K562 (cell line): ENCODE results near the gene LENG9. TPM values are rescaled to one million over a fixed set of nuclear protein-coding genes. Genes with fewer than 3 reads are reported as not detected.
A peak's percentile ranks its signal among the peaks of the same experiment; 100 is the strongest.

Source experiments
- ATAC-seq: fragments of 200-7000 bp; cut with Tn5 transposase; 3 replicates; pipeline ENCODE4 v1.9.1; 2020; ENCODE audit warnings: moderate library complexity
- BruUV-seq: library from RNA; stranded (reverse); fragments of 400-500 nt; replicated peaks from 2 replicates; lab custom pipeline; 2021; lab: Mats Ljungman, UMichigan
- CTCF ChIA-PET: fragments of 300-600 bp; formaldehyde crosslinking; extraction: SDS; loops from one replicate; lab custom pipeline; 2021; ENCODE audit warnings: low intra/inter-chr PET ratio; lab: Yijun Ruan, JAX
- POLR2A ChIA-PET: fragments of 300-600, 350-650 bp; sonication (Branson Sonifier 250); formaldehyde crosslinking; extraction: SDS; loops from one replicate; lab custom pipeline; 2021; ENCODE audit warnings: antibody characterized with exemption, inconsistent platforms; lab: Yijun Ruan, JAX
- DNase-seq, 4 experiments: peaks; one replicate each; pipeline versions ENCODE4 v3.0.0 to v3.0.0-alpha.2; 2011 to 2018; ENCODE audit warnings: low spot score in 3 of 4, mixed read lengths in 3 of 4; ENCODE audit errors: extremely low read depth in 1 of 4
- FAIRE-seq: peaks from 2 replicates; lab custom pipeline; 2011; peaks lifted over from hg19 to GRCh38; lab: Jason Lieb, UNC
- H2AFZ ChIP-seq: 2 replicates; pipeline ENCODE4 v1.6.0; 2011; ENCODE audit warnings: low read depth, low read length, control low read depth, inconsistent platforms
- H3K27ac ChIP-seq: fragments of 200-600 bp; 3 replicates; pipeline ENCODE4 v1.8.0; 2011; ENCODE audit warnings: low read depth, mild to moderate bottlenecking, control low read depth, inconsistent platforms, low read length, moderate library complexity, mixed read lengths; ENCODE audit errors: extremely low read depth
- H3K27me3 ChIP-seq, 2 experiments: fragments of 300-600 bp in 1 of 2; 2 replicates in 1 of 2; 3 replicates in 1 of 2; pipeline versions ENCODE4 v1.6.0 to v1.8.0; 2011; ENCODE audit warnings: inconsistent platforms in 2 of 2, low read length in 2 of 2, mild to moderate bottlenecking in 1 of 2, mixed read lengths in 1 of 2, moderate library complexity in 1 of 2; ENCODE audit not compliant: control insufficient read depth in 2 of 2, insufficient read depth in 2 of 2
- H3K36me3 ChIP-seq: fragments of 300-600 bp; 3 replicates; pipeline ENCODE4 v1.8.0; 2011; ENCODE audit warnings: mild to moderate bottlenecking, low read length, inconsistent platforms; ENCODE audit not compliant: control insufficient read depth, insufficient read depth
- H3K4me1 ChIP-seq, 2 experiments: fragments of 200-600 bp in 1 of 2; replicated peaks in 1 of 2; 2 replicates in 1 of 2; 3 replicates in 1 of 2; pipeline versions ENCODE4 v1.5.1 to v1.8.0; 2011; ENCODE audit warnings: inconsistent platforms in 2 of 2, low read length in 2 of 2, mild to moderate bottlenecking in 1 of 2, mixed read lengths in 1 of 2, moderate library complexity in 1 of 2; ENCODE audit not compliant: control insufficient read depth in 2 of 2, insufficient read depth in 2 of 2
- H3K4me2 ChIP-seq: 2 replicates; pipeline ENCODE4 v1.6.1; 2011; ENCODE audit warnings: low read length, control low read depth, inconsistent platforms, mixed read lengths; ENCODE audit not compliant: insufficient read depth
- H3K4me3 ChIP-seq: fragments of 200-600 bp; sonication (generic), shearing (Covaris generic); 2 replicates; pipeline ENCODE4 v1.5.1; 2016; ENCODE audit warnings: control low read depth, inconsistent platforms
- H3K79me2 ChIP-seq: fragments of 200-600 bp; 3 replicates; pipeline ENCODE4 v1.8.0; 2011; ENCODE audit warnings: low read length, inconsistent platforms; ENCODE audit not compliant: control insufficient read depth, insufficient read depth
- H3K9ac ChIP-seq, 2 experiments: 2 replicates each; pipeline versions ENCODE4 v1.6.0 to v1.6.1; 2011; ENCODE audit warnings: low read depth in 2 of 2, low read length in 2 of 2, control low read depth in 1 of 2, inconsistent platforms in 1 of 2, mild to moderate bottlenecking in 1 of 2, mixed read lengths in 1 of 2; ENCODE audit not compliant: insufficient read depth in 1 of 2
- H3K9me1 ChIP-seq: one replicate; pipeline ENCODE4 v1.6.0; 2011; ENCODE audit warnings: inconsistent platforms, mild to moderate bottlenecking, low read length, moderate library complexity; ENCODE audit not compliant: control insufficient read depth, insufficient read depth
- H3K9me3 ChIP-seq: replicated peaks from 2 replicates; pipeline ENCODE4 v1.5.1; 2011; ENCODE audit warnings: low read depth, low read length, inconsistent platforms; ENCODE audit not compliant: control insufficient read depth, insufficient read depth
- H4K20me1 ChIP-seq: replicated peaks from 2 replicates; pipeline ENCODE4 v1.6.1; 2011; ENCODE audit warnings: low read length, inconsistent platforms, mixed read lengths; ENCODE audit not compliant: control insufficient read depth, insufficient read depth
- LCOR ChIP-seq: sonication (generic); formaldehyde crosslinking; IDR thresholded peaks from 2 replicates; pipeline ENCODE4 v1.8.0; 2022; ENCODE audit warnings: mild to moderate bottlenecking, missing genetic modification reagents
- LEF1 ChIP-seq: fragments of 450-650 bp; IDR thresholded peaks from 2 replicates; pipeline ENCODE4 v1.6.1; 2016; ENCODE audit warnings: mild to moderate bottlenecking
- WGBS: fragments of 100-300 bp; shearing (Covaris generic); methylation state at CpG from one replicate; pipeline ENCODE4 v1.1.6; 2016; ENCODE audit warnings: low coverage, mixed read lengths; ENCODE audit not compliant: insufficient coverage; ENCODE audit errors: missing lambda C conversion rate; 5-methylcytosine and 5-hydroxymethylcytosine counted together
- in situ Hi-C: fragments of 300-500 bp; cut with MboI; formaldehyde crosslinking; loops from 4 replicates; pipeline ENCODE4 v1.15.0; 2018; ENCODE audit warnings: inconsistent platforms, mixed read lengths
- intact Hi-C: fragments of 100-400 bp; cut with micrococcal nuclease; formaldehyde crosslinking; loops from 2 replicates; pipeline ENCODE4 v1.14.2; 2022
- polyA plus RNA-seq, 8 experiments: library from polyadenylated mRNA; depleted of rRNA in 4 of 8; stranded (reverse) in 5 of 8; unstranded in 3 of 8; fragments of >200 nt; fragmentation: Nextera tagmentation in 2 of 8; fragmentation: Illumina TruSeq in 1 of 8; extraction: Ambion mirVana in 2 of 8; extraction: Trizol in 1 of 8; gene quantifications; 2 replicates each; pipeline versions ENCODE4 v1.2.1 to v1.2.3, GENCODE V29; 2011 to 2014; ENCODE audit warnings: inconsistent platforms in 1 of 8, missing spikeins in 1 of 8
- total RNA-seq, 7 experiments: library from RNA; depleted of rRNA in 6 of 7; stranded (reverse); fragments of >200 nt in 6 of 7; fragmentation: Illumina TruSeq in 2 of 7; extraction: Trizol in 2 of 7; gene quantifications; 2 replicates each; pipeline versions ENCODE4 v1.2.1 to v1.2.3, GENCODE V29; 2011 to 2021; ENCODE audit warnings: low replicate concordance in 1 of 7
- TF ChIP-seq, protein P1 (sequence below): fragments of 200-800 bp; sonication (Bioruptor generic); IDR thresholded peaks from 2 replicates; pipeline ENCODE4 v1.6.1; 2017; ENCODE audit warnings: missing genetic modification characterization, missing compliant biosample characterization
- TF ChIP-seq, protein P2 (sequence below): fragments of 450-650 bp; IDR thresholded peaks from 2 replicates; pipeline ENCODE4 v1.6.1; 2016
- TF ChIP-seq, protein P3 (sequence below), 3 experiments: IDR thresholded peaks in 2 of 3; conservative IDR thresholded peaks in 1 of 3; 2 replicates each; pipeline ENCODE4 v1.5.1; 2011 to 2012; ENCODE audit warnings: low read length in 3 of 3, mild to moderate bottlenecking in 3 of 3, control low read depth in 2 of 3, improper control_type of control experiment in 1 of 3, inconsistent platforms in 1 of 3, low read depth in 1 of 3, mixed read lengths in 1 of 3, moderate library complexity in 1 of 3; ENCODE audit not compliant: insufficient read depth in 2 of 3
- TF ChIP-seq, protein P4 (sequence below), 2 experiments: fragments of 450-650 bp; IDR thresholded peaks; 2 replicates each; pipeline ENCODE4 v1.6.1; 2016; ENCODE audit warnings: mild to moderate bottlenecking in 2 of 2, borderline replicate concordance in 1 of 2, low read depth in 1 of 2, moderate library complexity in 1 of 2

Gene LENG9
- total and polyA plus RNA-seq, 9 of the 15 experiments (the other 6 are each of a cell fraction or from before 2014, with no cell fraction given), result 0.06 to 0.64 (median 0.33) TPM; not detected in 1

DNA sequence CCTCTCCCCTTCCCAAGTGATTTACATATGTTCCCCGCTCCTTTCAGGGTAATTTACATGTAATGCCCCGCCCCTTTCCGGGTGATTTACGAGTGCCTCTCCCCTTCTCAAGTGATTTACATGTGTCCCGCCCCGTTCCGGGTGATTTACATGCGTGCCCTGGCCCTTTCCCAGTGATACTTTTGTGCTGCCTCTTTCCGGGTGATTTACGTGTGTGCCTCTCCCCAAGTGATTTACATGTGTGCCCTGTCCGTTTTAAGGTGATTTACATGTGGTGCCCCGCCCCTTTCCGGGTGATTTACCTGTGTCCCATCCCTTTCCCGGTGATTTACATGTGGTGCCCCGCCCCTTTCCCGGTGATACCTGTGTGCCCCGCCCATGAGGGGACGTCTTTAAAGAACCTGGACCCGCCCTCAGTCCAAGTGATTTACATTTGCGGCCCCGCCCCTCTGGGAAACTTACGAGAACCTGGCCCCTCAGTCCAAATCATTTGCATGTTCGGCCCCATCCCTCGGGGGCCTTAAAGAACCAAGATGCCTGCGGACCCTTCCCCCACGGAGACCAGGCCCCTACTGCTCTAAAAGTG lies 559 bp upstream of the LENG9 start:
- in situ Hi-C loops (no loop called here), intact Hi-C loops (no loop called here)
- peaks cover 0 to 38% of the 10 kb centered on the region in 2 experiments; a peak in 2 of 5 replicates for H3K4me1 ChIP-seq
- H3K9ac ChIP-seq, result peak overlapping the region; percentile 84 to 90
- FAIRE-seq (no peak), ATAC-seq (peak; percentile 81), DNase-seq (peak; percentile 74 to 97 (median 84))
- ChIA-PET POLR2A (interaction anchor here (0.6 to 2.0 kb wide), 4 partner anchors 9 to 562 kb away, joined by 3 to 34 read pairs (median 16); partner anchors contain the start of genes CDC42EP5 and LENG8), CTCF (interaction anchor here (0.7 kb wide), 1 partner anchor 34 kb away, joined by 3 read pairs; no protein-coding TSS in a partner anchor)
- 1% methylated on average over 25 of the region's 26 CpGs for WGBS
- no peaks in the 10 kb centered on the region for H3K9me3 ChIP-seq
- H3K4me3 ChIP-seq, result peak overlapping the region; percentile 85
- no peaks in the 10 kb centered on the region for H3K9me1 ChIP-seq
- peaks cover 33% of the 10 kb centered on the region for H3K36me3 ChIP-seq
- H3K79me2 ChIP-seq, result no peaks in the 10 kb centered on the region
- H4K20me1 ChIP-seq, result peaks cover 6% of the 10 kb centered on the region; the same call in 1 of the 2 replicates
- no TSS peak for BruUV-seq
- peak overlapping the region; percentile 97 for H2AFZ ChIP-seq
- peak overlapping the region; percentile 87 for H3K4me2 ChIP-seq
- H3K27me3 ChIP-seq, result no peaks in the 10 kb centered on the region; a peak in 1 of 5 replicates
- H3K27ac ChIP-seq, result peak overlapping the region; percentile 95
- TF ChIP-seq, protein P1, sequence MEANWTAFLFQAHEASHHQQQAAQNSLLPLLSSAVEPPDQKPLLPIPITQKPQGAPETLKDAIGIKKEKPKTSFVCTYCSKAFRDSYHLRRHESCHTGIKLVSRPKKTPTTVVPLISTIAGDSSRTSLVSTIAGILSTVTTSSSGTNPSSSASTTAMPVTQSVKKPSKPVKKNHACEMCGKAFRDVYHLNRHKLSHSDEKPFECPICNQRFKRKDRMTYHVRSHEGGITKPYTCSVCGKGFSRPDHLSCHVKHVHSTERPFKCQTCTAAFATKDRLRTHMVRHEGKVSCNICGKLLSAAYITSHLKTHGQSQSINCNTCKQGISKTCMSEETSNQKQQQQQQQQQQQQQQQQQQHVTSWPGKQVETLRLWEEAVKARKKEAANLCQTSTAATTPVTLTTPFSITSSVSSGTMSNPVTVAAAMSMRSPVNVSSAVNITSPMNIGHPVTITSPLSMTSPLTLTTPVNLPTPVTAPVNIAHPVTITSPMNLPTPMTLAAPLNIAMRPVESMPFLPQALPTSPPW (CRISPR knock-in tag), result peak; percentile 45; the same call in 1 of the 2 replicates
- TF ChIP-seq, protein P2, sequence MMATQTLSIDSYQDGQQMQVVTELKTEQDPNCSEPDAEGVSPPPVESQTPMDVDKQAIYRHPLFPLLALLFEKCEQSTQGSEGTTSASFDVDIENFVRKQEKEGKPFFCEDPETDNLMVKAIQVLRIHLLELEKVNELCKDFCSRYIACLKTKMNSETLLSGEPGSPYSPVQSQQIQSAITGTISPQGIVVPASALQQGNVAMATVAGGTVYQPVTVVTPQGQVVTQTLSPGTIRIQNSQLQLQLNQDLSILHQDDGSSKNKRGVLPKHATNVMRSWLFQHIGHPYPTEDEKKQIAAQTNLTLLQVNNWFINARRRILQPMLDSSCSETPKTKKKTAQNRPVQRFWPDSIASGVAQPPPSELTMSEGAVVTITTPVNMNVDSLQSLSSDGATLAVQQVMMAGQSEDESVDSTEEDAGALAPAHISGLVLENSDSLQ, result peak; percentile 99
- TF ChIP-seq LCOR (CRISPR knock-in tag) (0 out of 2 replicates have a peak, but pooled peaks have one; percentile 10), LEF1 (peak; percentile 68; the same call in 1 of the 2 replicates)
- TF ChIP-seq, protein P3, sequence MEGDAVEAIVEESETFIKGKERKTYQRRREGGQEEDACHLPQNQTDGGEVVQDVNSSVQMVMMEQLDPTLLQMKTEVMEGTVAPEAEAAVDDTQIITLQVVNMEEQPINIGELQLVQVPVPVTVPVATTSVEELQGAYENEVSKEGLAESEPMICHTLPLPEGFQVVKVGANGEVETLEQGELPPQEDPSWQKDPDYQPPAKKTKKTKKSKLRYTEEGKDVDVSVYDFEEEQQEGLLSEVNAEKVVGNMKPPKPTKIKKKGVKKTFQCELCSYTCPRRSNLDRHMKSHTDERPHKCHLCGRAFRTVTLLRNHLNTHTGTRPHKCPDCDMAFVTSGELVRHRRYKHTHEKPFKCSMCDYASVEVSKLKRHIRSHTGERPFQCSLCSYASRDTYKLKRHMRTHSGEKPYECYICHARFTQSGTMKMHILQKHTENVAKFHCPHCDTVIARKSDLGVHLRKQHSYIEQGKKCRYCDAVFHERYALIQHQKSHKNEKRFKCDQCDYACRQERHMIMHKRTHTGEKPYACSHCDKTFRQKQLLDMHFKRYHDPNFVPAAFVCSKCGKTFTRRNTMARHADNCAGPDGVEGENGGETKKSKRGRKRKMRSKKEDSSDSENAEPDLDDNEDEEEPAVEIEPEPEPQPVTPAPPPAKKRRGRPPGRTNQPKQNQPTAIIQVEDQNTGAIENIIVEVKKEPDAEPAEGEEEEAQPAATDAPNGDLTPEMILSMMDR (IDR thresholded peaks at IDR 0.05 in 2 of 3, conservative IDR thresholded peaks at IDR 0.05 in 1 of 3; ENCODE audit: insufficient read depth in 2 of 3, low read depth in 1 of 3, low read length in 3 of 3), result 0 out of 6 replicates have a peak, but pooled peaks of 1 of the 3 experiments have one; percentile 5
- TF ChIP-seq, protein P4, sequence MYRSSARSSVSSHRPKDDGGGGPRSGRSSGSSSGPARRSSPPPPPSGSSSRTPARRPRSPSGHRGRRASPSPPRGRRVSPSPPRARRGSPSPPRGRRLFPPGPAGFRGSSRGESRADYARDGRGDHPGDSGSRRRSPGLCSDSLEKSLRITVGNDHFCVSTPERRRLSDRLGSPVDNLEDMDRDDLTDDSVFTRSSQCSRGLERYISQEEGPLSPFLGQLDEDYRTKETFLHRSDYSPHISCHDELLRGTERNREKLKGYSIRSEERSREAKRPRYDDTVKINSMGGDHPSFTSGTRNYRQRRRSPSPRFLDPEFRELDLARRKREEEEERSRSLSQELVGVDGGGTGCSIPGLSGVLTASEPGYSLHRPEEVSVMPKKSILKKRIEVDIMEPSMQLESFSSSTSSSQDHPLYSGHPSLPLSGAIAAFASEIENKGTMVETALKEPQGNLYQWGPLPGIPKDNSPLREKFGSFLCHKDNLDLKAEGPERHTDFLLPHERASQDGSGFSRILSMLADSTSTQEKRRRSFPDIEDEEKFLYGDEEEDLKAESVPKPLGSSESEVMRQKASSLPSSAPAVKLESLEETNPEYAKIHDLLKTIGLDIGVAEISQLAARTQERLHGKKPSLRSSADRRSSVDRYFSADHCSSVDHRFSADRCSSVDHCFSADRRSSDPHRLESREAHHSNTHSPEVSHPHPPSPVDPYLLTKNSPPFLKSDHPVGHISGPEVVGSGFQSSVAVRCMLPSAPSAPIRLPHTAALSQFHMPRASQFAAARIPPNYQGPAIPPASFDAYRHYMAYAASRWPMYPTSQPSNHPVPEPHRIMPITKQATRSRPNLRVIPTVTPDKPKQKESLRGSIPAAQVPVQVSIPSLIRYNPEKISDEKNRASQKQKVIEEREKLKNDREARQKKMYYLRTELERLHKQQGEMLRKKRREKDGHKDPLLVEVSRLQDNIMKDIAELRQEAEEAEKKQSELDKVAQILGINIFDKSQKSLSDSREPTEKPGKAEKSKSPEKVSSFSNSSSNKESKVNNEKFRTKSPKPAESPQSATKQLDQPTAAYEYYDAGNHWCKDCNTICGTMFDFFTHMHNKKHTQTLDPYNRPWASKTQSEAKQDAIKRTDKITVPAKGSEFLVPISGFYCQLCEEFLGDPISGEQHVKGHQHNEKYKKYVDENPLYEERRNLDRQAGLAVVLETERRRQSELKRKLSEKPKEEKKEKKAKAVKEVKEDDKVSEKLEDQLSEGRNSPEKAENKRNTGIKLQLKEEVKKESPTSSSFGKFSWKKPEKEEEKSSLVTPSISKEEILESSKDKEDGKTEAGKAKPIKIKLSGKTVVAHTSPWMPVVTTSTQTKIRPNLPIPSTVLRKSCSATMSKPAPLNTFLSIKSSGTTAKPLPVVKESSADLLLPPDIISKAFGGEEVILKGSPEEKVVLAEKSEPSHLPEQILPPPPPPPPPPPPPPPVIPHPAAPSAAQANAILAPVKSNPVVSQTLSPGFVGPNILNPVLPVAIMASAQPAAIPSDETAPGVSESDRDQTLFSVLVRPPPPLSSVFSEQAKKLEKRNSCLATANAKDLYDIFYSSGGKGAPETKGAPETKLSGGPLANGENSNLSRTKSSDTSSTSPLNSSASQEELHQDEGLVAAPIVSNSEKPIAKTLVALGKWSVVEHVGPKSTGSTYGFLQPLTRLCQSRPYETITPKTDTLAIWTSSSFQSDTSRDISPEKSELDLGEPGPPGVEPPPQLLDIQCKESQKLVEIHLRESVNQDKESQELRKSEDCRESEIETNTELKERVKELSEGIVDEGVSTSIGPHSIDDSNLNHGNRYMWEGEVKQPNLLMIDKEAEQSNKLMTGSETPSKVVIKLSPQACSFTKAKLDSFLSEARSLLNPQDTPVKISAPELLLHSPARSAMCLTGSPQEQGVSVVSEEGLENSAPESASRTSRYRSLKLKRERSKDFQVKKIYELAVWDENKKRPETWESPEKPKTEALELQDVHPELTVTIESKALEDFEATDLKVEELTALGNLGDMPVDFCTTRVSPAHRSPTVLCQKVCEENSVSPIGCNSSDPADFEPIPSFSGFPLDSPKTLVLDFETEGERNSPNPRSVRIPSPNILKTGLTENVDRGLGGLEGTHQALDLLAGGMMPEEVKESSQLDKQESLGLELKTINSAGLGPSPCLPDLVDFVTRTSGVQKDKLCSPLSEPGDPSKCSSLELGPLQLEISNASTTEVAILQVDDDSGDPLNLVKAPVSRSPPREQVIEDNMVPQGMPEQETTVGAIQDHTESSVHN (IDR thresholded peaks at IDR 0.05; ENCODE audit: borderline replicate concordance in 1 of 2, low read depth in 1 of 2), result peak in 1 of 2 experiments; percentile 44; a peak in 1 of 4 replicates
